ENCODE results near the gene TAS2R42. TPM values are rescaled to one million over a fixed set of nuclear protein-coding genes. Genes with fewer than 3 reads are reported as not detected.

TAS2R42 gene
- total RNA-seq, 6 experiments from 2014 or later, result not detected

DNA sequence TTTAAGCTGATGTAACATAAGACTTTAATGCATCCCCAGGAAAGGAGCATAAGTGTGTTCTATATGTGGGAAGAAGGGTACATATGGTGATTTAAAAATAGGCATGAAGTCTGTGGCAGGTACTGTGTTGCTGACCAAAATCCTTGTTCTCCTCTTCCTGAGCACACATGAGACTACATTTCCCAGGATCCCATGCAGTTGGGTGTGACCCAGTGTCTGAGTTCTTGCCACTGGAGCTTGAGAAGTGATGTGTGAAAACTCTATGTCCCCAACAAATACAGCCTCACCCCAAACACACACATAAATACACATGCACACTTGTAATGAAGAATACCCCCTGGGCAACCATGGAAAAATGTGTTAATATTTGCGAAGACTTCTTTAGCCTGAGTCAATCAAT lies 24.2 kb downstream of the TAS2R42 start:
- H3K4me3 Mint-ChIP-seq, result no peak overlapping the region
- H3K36me3 Mint-ChIP-seq (ENCODE audit: low read depth), result peaks cover 50% of the 10 kb centered on the region
- H3K27ac Mint-ChIP-seq, result no peak overlapping the region
- no peak for DNase-seq
- H3K4me1 Mint-ChIP-seq (ENCODE audit: low read depth), result peaks cover 24% of the 10 kb centered on the region
- H3K9me3 Mint-ChIP-seq, result no peaks in the 10 kb centered on the region
- H3K27me3 Mint-ChIP-seq (ENCODE audit: insufficient read depth), result no peaks in the 10 kb centered on the region
- TF ChIP-seq, protein P1, sequence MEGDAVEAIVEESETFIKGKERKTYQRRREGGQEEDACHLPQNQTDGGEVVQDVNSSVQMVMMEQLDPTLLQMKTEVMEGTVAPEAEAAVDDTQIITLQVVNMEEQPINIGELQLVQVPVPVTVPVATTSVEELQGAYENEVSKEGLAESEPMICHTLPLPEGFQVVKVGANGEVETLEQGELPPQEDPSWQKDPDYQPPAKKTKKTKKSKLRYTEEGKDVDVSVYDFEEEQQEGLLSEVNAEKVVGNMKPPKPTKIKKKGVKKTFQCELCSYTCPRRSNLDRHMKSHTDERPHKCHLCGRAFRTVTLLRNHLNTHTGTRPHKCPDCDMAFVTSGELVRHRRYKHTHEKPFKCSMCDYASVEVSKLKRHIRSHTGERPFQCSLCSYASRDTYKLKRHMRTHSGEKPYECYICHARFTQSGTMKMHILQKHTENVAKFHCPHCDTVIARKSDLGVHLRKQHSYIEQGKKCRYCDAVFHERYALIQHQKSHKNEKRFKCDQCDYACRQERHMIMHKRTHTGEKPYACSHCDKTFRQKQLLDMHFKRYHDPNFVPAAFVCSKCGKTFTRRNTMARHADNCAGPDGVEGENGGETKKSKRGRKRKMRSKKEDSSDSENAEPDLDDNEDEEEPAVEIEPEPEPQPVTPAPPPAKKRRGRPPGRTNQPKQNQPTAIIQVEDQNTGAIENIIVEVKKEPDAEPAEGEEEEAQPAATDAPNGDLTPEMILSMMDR (IDR thresholded peaks at IDR 0.05), result no peak

DNA sequence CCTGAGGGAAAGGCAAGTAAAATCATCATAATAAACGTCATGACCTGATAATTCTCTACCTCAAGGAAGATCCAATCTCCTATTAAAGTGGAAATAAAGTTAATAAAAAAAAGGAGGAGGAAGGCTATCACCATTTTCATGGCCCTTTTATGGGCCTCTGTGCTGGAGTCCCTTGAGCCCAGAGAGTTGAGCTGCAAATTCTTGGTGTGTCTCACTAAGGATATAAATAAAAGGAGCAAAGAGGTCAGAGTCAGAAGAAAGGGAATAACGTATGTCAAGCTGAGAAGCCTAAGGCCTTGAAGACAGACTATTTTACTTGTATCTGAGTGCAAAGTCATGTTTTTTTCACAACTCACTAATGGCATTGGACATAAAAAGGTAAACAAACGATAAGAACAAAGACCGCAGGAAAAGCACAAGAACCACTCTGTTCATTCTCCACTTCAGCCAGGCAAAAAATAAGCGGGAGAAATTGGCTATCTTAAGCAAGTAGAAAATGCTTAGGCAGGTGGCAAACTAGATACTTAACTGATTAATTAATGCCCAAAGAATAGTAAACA lies 27.8 kb downstream of the TAS2R42 start:
- peaks cover 4% of the 10 kb centered on the region for H3K9me3 Mint-ChIP-seq
- DNase-seq, result no peak
- no peak overlapping the region for H3K4me3 Mint-ChIP-seq
- TF ChIP-seq, protein P1 (IDR thresholded peaks at IDR 0.05), result no peak
- H3K27me3 Mint-ChIP-seq (ENCODE audit: insufficient read depth), result no peaks in the 10 kb centered on the region
- peaks cover 56% of the 10 kb centered on the region for H3K36me3 Mint-ChIP-seq (ENCODE audit: low read depth)
- H3K27ac Mint-ChIP-seq, result no peak overlapping the region
- H3K4me1 Mint-ChIP-seq (ENCODE audit: low read depth), result peaks cover 10% of the 10 kb centered on the region

DNA sequence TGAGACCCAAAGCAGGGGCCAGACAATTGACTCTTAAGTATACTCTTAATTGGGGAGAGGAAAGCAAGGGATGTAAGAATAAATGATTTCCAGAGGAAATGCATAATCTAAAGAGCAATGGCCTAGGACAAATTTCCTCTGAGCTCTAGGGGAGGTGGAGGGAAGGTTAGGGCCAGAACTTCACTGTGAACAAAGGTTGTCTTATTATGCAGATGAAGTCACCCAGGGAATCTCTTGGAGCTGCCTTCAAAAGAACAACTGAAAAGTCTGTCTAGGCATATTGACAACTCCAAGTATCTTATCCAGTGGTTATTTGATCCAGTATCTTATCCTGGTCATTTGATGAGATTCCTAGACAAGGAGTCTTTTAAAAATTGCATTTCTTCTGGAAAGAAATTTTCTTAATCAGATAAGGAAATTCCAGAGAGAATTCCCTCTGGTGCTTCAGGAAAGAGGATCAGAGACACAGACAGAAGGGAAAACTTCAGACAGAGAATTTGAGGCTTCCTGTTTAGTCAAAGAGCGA lies 32.3 kb downstream of the TAS2R42 start:
- TF ChIP-seq, protein P1 (IDR thresholded peaks at IDR 0.05), result no peak
- peaks cover 49% of the 10 kb centered on the region for H3K36me3 Mint-ChIP-seq (ENCODE audit: low read depth)
- no peak overlapping the region for H3K4me3 Mint-ChIP-seq
- H3K4me1 Mint-ChIP-seq (ENCODE audit: low read depth), result no peaks in the 10 kb centered on the region
- no peaks in the 10 kb centered on the region for H3K27me3 Mint-ChIP-seq (ENCODE audit: insufficient read depth)
- H3K27ac Mint-ChIP-seq, result no peak overlapping the region
- DNase-seq, result no peak
- peaks cover 4% of the 10 kb centered on the region for H3K9me3 Mint-ChIP-seq

DNA sequence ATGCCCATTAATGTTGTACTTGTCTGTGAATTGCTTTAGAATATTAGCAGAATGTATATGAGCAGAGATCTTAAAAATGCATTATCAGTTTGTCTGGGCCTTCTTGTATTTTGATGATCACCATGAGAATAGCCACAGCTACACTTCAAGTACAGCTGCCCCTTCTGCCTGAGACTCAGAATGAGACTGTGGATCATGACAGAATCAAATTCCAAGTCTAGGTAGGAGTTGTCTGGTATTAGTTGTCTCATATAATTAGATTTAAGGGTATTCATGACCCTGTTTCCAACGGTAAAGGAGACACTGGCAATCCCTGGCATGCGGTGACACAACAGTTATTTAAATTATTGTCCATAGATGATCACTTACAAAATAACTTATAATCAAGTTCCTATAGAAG lies 34.0 kb downstream of the TAS2R42 start:
- TF ChIP-seq, protein P1 (IDR thresholded peaks at IDR 0.05), result no peak
- Mint-ChIP-seq H3K9me3 (peaks cover 7% of the 10 kb centered on the region), H3K4me3 (no peak overlapping the region), H3K36me3 (ENCODE audit: low read depth) (peaks cover 44% of the 10 kb centered on the region), H3K27ac (no peak overlapping the region), H3K4me1 (ENCODE audit: low read depth) (no peaks in the 10 kb centered on the region), H3K27me3 (ENCODE audit: insufficient read depth) (no peaks in the 10 kb centered on the region)
- DNase-seq, result no peak

DNA sequence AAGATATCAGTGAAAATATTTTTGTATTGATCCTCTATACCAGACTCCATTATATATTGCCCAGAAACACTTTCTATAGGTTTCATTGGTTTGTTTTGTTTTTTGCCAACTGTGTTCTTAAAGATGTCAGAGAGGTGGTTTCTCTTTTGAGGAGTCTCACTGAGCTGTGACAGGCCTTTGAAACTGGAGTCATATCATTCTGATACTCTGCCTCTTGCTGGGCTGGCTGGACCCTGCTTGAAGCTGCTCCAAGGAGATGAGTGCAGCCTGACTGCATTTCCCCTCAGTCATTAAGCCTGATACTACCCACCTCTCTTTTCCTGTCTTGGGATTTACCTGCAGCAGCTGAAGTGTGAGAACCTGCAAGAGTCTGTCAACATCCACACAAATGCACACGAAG lies 35.9 kb downstream of the TAS2R42 start:
- Mint-ChIP-seq H3K4me1 (ENCODE audit: low read depth) (no peaks in the 10 kb centered on the region), H3K4me3 (no peak overlapping the region), H3K27me3 (ENCODE audit: insufficient read depth) (no peaks in the 10 kb centered on the region), H3K27ac (no peak overlapping the region), H3K9me3 (peaks cover 3% of the 10 kb centered on the region), H3K36me3 (ENCODE audit: low read depth) (peaks cover 36% of the 10 kb centered on the region)
- DNase-seq, result no peak
- TF ChIP-seq, protein P1 (IDR thresholded peaks at IDR 0.05), result no peak
